ENCODE results near the gene TAAR5.

The TAAR5 gene

DNA sequence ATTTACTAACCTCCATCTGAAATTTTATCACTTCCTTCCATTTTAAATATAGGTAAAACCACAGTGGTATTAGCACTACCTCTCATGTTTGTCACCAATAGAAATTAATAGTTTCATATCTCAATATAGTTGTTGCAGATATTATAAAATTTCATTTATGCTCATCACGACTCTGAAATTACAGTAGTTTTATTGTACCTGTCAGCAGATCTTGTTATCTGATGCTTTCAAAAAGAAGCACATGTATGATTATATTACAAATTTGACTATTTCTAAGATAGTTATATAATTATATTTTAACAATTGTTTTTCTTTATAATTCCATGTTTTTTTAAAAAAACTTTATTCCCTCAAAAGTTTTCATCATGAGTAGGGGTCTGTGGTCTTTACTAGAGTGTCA is 4.8 kb downstream of the TAAR5 start:
- POLR2A ChIA-PET = no interaction called here
- CTCF ChIA-PET = no interaction called here
- no peak for TF ChIP-seq CTCF (IDR thresholded peaks at IDR 0.05; ENCODE audit: insufficient read depth, low read length, missing control alignments)
- no peak for DNase-seq (ENCODE audit: low read depth, low spot score)
- H3K4me3 ChIP-seq (ENCODE audit: low read depth, low read length) = no peak overlapping the region

DNA sequence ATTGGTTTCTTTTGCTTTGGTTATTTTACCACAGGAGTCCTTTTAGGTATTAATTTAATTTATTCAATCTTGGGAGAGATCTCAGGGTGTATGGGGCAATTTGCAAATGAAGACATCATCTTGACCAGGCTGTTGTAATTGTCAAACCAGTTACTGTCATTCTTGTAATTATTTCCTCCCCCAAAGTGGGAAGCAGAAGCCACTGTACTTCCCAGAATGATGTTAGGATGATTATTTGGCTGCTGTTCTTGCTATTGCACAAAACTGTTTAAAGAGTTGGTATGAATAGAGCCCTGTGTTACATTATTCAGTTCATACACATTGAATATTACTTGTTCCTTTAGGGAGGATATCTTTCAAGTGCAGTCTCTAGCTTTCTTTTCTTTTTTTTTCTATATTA is 17.8 kb downstream of the TAAR5 start:
- POLR2A ChIA-PET = no interaction called here
- TF ChIP-seq CTCF (IDR thresholded peaks at IDR 0.05; ENCODE audit: insufficient read depth, low read length, missing control alignments) = no peak
- DNase-seq (ENCODE audit: low read depth, low spot score) = no peak
- no peak overlapping the region for H3K4me3 ChIP-seq (ENCODE audit: low read depth, low read length)
- CTCF ChIA-PET = no interaction called here

- ChIA-PET POLR2A (no interaction called here), CTCF (no interaction called here)
- H3K4me3 ChIP-seq (ENCODE audit: low read depth, low read length) = no peak within 1 kb of the TSS
- no peak for DNase-seq (ENCODE audit: low read depth, low spot score)
- TF ChIP-seq CTCF (IDR thresholded peaks at IDR 0.05; ENCODE audit: insufficient read depth, low read length, missing control alignments) = no peak
These were observed 19.2 kb downstream of the TAAR5 start, which contains the start of gene TAAR6 for GRCh38 chr6:132570221-132570777. TSS of gene TAAR6 (plus strand) at chr6:132570322. CDS start at chr6:132570322, 0 bp downstream.

GRCh38 chr6:132569170-132569569 is 20.4 kb downstream of the TAAR5 start:
- no peak for TF ChIP-seq CTCF (IDR thresholded peaks at IDR 0.05; ENCODE audit: insufficient read depth, low read length, missing control alignments)
- DNase-seq (ENCODE audit: low read depth, low spot score) = no peak
- ChIA-PET CTCF (no interaction called here), POLR2A (no interaction called here)
- H3K4me3 ChIP-seq (ENCODE audit: low read depth, low read length) = no peak overlapping the region

- TF ChIP-seq CTCF (IDR thresholded peaks at IDR 0.05; ENCODE audit: insufficient read depth, low read length, missing control alignments) = no peak
- ChIA-PET POLR2A (no interaction called here), CTCF (no interaction called here)
- no peak for DNase-seq (ENCODE audit: low read depth, low spot score)
- H3K4me3 ChIP-seq (ENCODE audit: low read depth, low read length) = no peak overlapping the region
These were observed 20.9 kb downstream of the TAAR5 start for GRCh38 chr6:132568611-132569010.

- TF ChIP-seq CTCF (IDR thresholded peaks at IDR 0.05; ENCODE audit: insufficient read depth, low read length, missing control alignments) = no peak
- no peak for DNase-seq (ENCODE audit: low read depth, low spot score)
- H3K4me3 ChIP-seq (ENCODE audit: low read depth, low read length) = no peak overlapping the region
- ChIA-PET CTCF (no interaction called here), POLR2A (no interaction called here)
These were observed 22.0 kb downstream of the TAAR5 start for GRCh38 chr6:132567566-132567965.
